Body of pancreas (tissue), 4 donors: ENCODE measurements around the gene PRPF40A. TPM values are rescaled to one million over a fixed set of nuclear protein-coding genes. Genes with fewer than 3 reads are reported as not detected.

Experiments used
- ATAC-seq: fragments of 150-250 bp; one replicate; pipeline ENCODE4 v1.9.1; 2016
- DNase-seq, 4 donors: peaks; one replicate each; pipeline ENCODE4 v3.0.0-alpha.2; 2019
- H3K27ac ChIP-seq, 4 donors: fragments of 200-600 bp; sonication (generic); 1 replicate in 3 of 4; 2 replicates in 1 of 4; pipeline versions ENCODE4 v1.5.1 to v1.6.1; 2016 to 2019; ENCODE audit warnings: mild to moderate bottlenecking in 1 of 4, mixed read lengths in 1 of 4, moderate library complexity in 1 of 4
- H3K27me3 ChIP-seq, 2 donors: fragments of 200-600 bp; sonication (generic); one replicate each; pipeline ENCODE4 v1.6.0; 2016; ENCODE audit warnings: mild to moderate bottlenecking in 1 of 2
- H3K36me3 ChIP-seq, 2 donors: fragments of 200-600 bp; sonication (generic); replicated peaks in 1 of 2; 2 replicates each; pipeline ENCODE4 v1.5.1; 2016; ENCODE audit warnings: low read depth in 2 of 2; ENCODE audit not compliant: insufficient read depth in 1 of 2
- H3K4me1 ChIP-seq: fragments of 200-600 bp; sonication (generic); one replicate; pipeline ENCODE4 v1.6.0; 2016
- H3K4me3 ChIP-seq, 2 donors: fragments of 200-600 bp; sonication (generic); 1 replicate in 1 of 2; 2 replicates in 1 of 2; pipeline ENCODE4 v1.5.1; 2016 to 2019
- H3K9me3 ChIP-seq, 3 donors: fragments of 200-600 bp; sonication (generic); 1 replicate in 2 of 3; 2 replicates in 1 of 3; pipeline ENCODE4 v1.5.1; 2016
- POLR2A ChIP-seq, 3 donors: fragments of 450-650 bp; IDR thresholded peaks; one replicate each; pipeline ENCODE4 v1.6.1; 2016; ENCODE audit warnings: antibody characterized with exemption in 3 of 3, mild to moderate bottlenecking in 2 of 3
- WGBS, 2 donors: methylation state at CpG; one replicate each; pipeline ENCODE4 v1.1.5; 2017; 5-methylcytosine and 5-hydroxymethylcytosine counted together
- intact Hi-C: fragments of 100-400 bp; cut with DNase I; formaldehyde crosslinking; loops from one replicate; pipeline ENCODE4 v1.15.1; 2023
- total RNA-seq, 2 donors: library from RNA; depleted of rRNA; stranded (reverse); fragments of >200 nt; gene quantifications; one replicate each; pipeline ENCODE4 v1.1.0, GENCODE V29; 2016
- TF ChIP-seq, protein P1 (sequence below), 7 experiments: fragments of 450-650 bp in 4 of 7; fragments of 200-600 bp in 3 of 7; sonication (generic) in 3 of 7; IDR thresholded peaks; one replicate each; pipeline ENCODE4 v1.5.1; 2016 to 2019; ENCODE audit warnings: antibody characterized with exemption in 7 of 7

Gene PRPF40A
- total RNA-seq, 2 donors from 2014 or later = 38.9 to 52.7 TPM

DNA sequence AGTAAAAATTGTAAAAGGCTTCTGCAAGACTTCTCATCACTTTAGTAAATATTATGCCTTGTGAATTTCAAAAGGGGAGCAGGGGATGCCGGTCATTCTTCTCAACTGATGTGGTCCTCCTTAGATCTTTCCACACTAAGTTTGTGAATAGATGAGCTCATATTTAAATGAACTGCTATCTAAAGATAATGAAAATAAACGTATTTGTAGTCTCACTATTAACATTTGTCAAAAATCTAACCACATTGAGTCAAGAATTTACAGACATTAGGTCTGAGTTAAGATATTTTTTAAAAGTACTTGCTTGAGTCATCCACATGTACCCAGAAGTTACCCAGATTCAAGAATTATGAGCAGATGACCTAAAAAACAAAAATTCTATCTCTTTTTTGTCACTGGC lies 6.5 kb downstream of the PRPF40A start:
- peaks cover 0 to 6% of the 10 kb centered on the region in 2 donors for H3K36me3 ChIP-seq
- WGBS, 2 donors = 58 to 62% methylated on average over 2 of the region's 2 CpGs
- no peak for DNase-seq
- no peak for ATAC-seq
- H3K27ac ChIP-seq = no peak overlapping the region
- no peak overlapping the region for H3K4me3 ChIP-seq
- TF ChIP-seq POLR2A (IDR thresholded peaks at IDR 0.05) = no peak
- TF ChIP-seq, protein P1, sequence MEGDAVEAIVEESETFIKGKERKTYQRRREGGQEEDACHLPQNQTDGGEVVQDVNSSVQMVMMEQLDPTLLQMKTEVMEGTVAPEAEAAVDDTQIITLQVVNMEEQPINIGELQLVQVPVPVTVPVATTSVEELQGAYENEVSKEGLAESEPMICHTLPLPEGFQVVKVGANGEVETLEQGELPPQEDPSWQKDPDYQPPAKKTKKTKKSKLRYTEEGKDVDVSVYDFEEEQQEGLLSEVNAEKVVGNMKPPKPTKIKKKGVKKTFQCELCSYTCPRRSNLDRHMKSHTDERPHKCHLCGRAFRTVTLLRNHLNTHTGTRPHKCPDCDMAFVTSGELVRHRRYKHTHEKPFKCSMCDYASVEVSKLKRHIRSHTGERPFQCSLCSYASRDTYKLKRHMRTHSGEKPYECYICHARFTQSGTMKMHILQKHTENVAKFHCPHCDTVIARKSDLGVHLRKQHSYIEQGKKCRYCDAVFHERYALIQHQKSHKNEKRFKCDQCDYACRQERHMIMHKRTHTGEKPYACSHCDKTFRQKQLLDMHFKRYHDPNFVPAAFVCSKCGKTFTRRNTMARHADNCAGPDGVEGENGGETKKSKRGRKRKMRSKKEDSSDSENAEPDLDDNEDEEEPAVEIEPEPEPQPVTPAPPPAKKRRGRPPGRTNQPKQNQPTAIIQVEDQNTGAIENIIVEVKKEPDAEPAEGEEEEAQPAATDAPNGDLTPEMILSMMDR (IDR thresholded peaks at IDR 0.05) = no peak
- H3K27me3 ChIP-seq = no peaks in the 10 kb centered on the region
- peaks cover 5% of the 10 kb centered on the region for H3K4me1 ChIP-seq
- intact Hi-C loops = no loop called here
- no peaks in the 10 kb centered on the region for H3K9me3 ChIP-seq

DNA sequence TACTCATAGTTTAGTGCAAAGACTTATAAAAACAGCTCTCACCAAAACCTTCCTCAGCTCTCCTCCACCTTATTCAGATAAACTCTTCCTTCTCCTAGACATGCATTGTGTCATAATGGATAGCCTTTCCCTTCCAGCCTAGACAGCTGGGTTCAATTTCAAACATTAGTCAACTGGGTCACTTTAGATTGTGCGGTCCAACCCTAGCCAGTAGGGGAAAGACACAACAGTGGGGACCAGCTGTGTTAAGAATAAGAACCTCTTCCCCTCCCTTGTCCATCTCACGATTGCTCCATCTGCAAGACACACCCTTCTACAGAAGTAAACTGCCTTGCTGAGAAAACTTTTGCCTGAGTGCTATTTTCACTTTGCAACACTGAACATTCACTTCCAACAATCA lies 8.5 kb downstream of the PRPF40A start:
- H3K4me3 ChIP-seq = no peak overlapping the region
- no peaks in the 10 kb centered on the region for H3K27me3 ChIP-seq
- WGBS, 2 donors = 93 to 100% methylated on average over 2 of the region's 2 CpGs
- H3K4me1 ChIP-seq = no peaks in the 10 kb centered on the region
- peaks cover 0 to 3% of the 10 kb centered on the region in 2 donors for H3K36me3 ChIP-seq
- ATAC-seq (no peak), DNase-seq (no peak)
- no peaks in the 10 kb centered on the region for H3K9me3 ChIP-seq
- intact Hi-C loops = no loop called here
- TF ChIP-seq, protein P1 (IDR thresholded peaks at IDR 0.05) = no peak
- TF ChIP-seq POLR2A (IDR thresholded peaks at IDR 0.05) = no peak
- no peak overlapping the region for H3K27ac ChIP-seq

DNA sequence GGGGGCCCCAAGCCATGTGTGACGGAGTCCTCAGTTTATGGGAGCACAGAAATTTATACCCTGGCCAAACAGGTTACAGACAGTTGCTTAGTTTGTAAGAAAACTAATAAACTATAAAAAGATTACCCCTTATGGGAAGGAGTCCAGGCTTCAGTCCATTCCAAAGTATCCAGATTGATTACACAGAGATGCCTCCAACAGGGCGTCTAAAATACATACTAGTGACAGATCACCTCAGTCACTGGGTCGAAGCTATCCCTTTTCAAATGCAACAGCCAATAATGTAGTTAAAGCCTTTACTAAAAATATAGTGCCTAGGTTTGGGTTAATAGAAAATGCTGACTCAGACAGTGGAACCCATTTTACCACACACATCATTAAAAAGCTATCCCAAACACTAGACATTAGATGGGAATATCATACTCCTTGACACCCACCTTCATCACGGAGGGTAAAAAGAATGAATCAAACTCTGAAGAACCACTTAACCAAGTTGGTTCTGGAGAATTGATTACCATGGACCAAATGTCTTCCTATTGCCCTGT lies 10.7 kb downstream of the PRPF40A start:
- intact Hi-C loops = no loop called here
- ATAC-seq (no peak), DNase-seq (no peak)
- TF ChIP-seq, protein P1 (IDR thresholded peaks at IDR 0.05) = no peak
- TF ChIP-seq POLR2A (IDR thresholded peaks at IDR 0.05) = no peak
- Histone ChIP-seq H3K4me3 (no peak overlapping the region), H3K9me3 (no peaks in the 10 kb centered on the region), H3K36me3 (no peaks in the 10 kb centered on the region), H3K27me3 (no peaks in the 10 kb centered on the region), H3K4me1 (no peaks in the 10 kb centered on the region), H3K27ac (no peak overlapping the region)
- WGBS, 2 donors = 86 to 90% methylated on average over 4 of the region's 4 CpGs

DNA sequence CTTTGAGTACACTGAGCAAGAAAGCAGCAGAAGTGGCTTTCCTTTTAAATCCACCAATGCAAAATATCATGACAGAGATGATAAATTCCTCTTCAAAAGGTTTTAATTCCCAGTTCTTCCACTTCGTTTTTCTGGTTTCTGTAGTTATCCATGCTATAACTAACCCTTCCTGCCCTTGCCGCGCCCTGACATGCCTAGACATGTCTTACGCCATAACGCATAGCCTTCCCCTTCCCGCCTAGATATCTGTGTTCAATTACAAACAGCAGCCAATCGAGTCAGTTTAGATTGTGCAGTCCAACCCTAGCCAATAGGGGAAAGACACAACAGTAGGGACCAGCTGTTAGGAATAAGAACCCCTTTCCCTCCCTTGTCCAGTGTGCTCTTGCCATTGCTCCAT lies 16.1 kb downstream of the PRPF40A start:
- DNase-seq = no peak
- intact Hi-C loops = no loop called here
- Histone ChIP-seq H3K9me3 (no peaks in the 10 kb centered on the region), H3K36me3 (no peaks in the 10 kb centered on the region), H3K27ac (no peak overlapping the region), H3K27me3 (no peaks in the 10 kb centered on the region), H3K4me3 (no peak overlapping the region), H3K4me1 (no peaks in the 10 kb centered on the region)
- TF ChIP-seq POLR2A (IDR thresholded peaks at IDR 0.05) = no peak
- TF ChIP-seq, protein P1 (IDR thresholded peaks at IDR 0.05) = no peak
- no peak for ATAC-seq
- WGBS, 2 donors = 96 to 98% methylated on average over 7 of the region's 7 CpGs

DNA sequence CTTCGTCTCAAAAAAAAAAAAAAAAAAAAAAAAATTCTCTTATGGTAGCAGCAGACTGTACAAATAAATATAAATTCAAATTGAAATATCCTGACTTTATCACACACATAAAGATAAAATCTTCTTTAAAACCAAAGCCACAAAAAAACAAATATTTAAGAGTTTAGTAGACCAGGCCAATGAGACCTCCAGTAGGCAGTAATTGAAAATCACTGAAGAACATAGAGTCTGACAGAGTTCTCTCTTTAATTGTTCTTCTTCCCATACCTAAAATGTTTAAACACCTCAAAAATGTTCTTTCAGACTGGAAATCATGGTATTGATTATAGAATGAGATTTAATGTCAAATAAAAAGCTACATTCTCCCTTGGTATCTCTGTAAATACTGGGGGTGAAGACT lies 20.8 kb downstream of the PRPF40A start:
- WGBS, 2 donors = 92 to 93% methylated on average over 1 of the region's 1 CpG
- intact Hi-C loops = no loop called here
- H3K4me3 ChIP-seq = no peak overlapping the region
- H3K27me3 ChIP-seq = no peaks in the 10 kb centered on the region
- peaks cover 0 to 8% of the 10 kb centered on the region in 2 donors for H3K36me3 ChIP-seq
- TF ChIP-seq POLR2A (IDR thresholded peaks at IDR 0.05) = no peak
- TF ChIP-seq, protein P1 (IDR thresholded peaks at IDR 0.05) = no peak
- DNase-seq (no peak), ATAC-seq (no peak)
- H3K27ac ChIP-seq = no peak overlapping the region
- H3K9me3 ChIP-seq = no peaks in the 10 kb centered on the region
- no peaks in the 10 kb centered on the region for H3K4me1 ChIP-seq
